KOPT-K1 (cell line): Measurements from ENCODE around the gene LRP11.
"Not testable (repeated sequence)": the region's sequence is repeated elsewhere in the genome, so short reads cannot be mapped to it uniquely, and the experiment has no call there.

ENCODE experiments used
- H3K27ac ChIP-seq: fragments of 200-600 bp; sonication (generic); 2 replicates; pipeline ENCODE4 v1.5.1; 2016; ENCODE audit warnings: antibody characterized with exemption, mild to moderate bottlenecking, low read depth, low read length; ENCODE audit not compliant: poor library complexity, severe bottlenecking
- H3K36me3 ChIP-seq: fragments of 200-600 bp; sonication (generic); 2 replicates; pipeline ENCODE4 v1.5.1; 2017; ENCODE audit warnings: antibody characterized with exemption, mild to moderate bottlenecking, low read length, moderate library complexity; ENCODE audit not compliant: insufficient read depth
- H3K9me3 ChIP-seq: fragments of 200-600 bp; sonication (generic); 2 replicates; pipeline ENCODE4 v1.5.1; 2017; ENCODE audit warnings: antibody characterized with exemption, low read length, mild to moderate bottlenecking; ENCODE audit not compliant: insufficient read depth, poor library complexity, severe bottlenecking

LRP11 gene

GRCh38 chr6:149864578-149865535, 698 bp upstream of the LRP11 start:
- H3K9me3 ChIP-seq, result no peaks in the 10 kb centered on the region
- no peaks in the 10 kb centered on the region for H3K36me3 ChIP-seq
- H3K27ac ChIP-seq, result peak overlapping the region; percentile 52

GRCh38 chr6:149862922-149863697, 1.0 kb downstream of the LRP11 start:
- Histone ChIP-seq H3K27ac (peak overlapping the region; percentile 52), H3K36me3 (no peaks in the 10 kb centered on the region), H3K9me3 (no peaks in the 10 kb centered on the region)

DNA sequence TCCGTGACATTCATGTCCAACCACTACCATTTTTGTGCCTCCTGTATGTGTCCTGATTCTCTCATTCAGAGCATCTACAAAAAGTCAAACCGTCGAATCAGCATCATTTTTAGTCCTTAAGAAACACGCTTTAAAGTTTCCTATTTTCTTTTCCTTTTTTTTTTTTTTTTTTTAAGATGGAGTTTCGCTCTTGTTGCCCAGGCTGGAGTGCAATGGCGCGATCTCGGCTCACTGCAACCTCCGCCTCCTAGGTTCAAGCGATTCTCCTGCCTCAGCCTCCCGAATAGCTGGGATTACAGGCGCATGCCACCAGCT, 1.8 kb downstream of the LRP11 start:
- H3K27ac ChIP-seq, H3K36me3 ChIP-seq, H3K9me3 ChIP-seq: not testable (repeated sequence)

DNA sequence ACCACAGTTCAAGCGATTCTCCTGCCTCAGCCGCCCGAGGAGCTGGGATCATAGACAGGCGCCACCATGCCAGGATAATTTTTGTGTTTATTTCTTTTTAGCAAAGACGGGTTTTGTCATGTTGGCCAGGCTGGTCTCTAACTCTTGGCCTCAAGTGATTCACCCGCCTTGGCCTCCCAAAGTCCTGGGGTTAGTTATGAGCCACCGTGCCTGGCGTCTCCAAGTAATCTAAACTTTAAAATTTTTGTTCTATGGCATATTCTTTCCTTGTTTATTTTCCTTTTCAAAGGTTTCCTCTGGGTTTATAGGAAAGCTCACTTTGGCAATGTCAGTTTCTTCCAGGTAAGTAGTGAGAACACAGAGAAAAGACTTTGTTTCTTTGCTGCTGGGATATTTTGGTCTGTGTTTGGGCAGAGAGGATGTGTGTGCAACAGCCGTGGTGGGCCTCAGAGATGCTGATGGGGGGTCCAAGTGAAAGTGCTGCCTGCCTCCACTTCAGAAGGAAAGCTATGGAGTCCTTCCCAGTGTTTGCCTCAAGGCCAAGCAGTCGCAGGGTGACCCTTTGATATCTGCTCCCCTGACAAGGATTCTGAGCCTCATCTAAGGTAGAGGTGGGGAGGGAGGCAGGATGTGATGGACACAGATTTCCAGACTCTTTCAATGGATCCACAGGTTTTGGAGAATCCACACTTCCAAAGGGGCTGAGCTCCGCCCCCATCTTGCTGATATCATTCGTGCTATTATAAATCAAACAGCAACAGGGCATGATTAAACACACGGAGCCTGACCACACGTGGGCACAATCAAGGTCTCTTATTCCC, 2.3 kb downstream of the LRP11 start:
- no peaks in the 10 kb centered on the region for H3K9me3 ChIP-seq
- H3K27ac ChIP-seq, result no peak overlapping the region

GRCh38 chr6:149860834-149861602, 3.1 kb downstream of the LRP11 start:
- H3K9me3 ChIP-seq, result no peaks in the 10 kb centered on the region
- no peaks in the 10 kb centered on the region for H3K36me3 ChIP-seq
- no peak overlapping the region for H3K27ac ChIP-seq

More for the DNA sequence above, 2.3 kb downstream of the LRP11 start:
- H3K36me3 ChIP-seq, result no peaks in the 10 kb centered on the region

DNA sequence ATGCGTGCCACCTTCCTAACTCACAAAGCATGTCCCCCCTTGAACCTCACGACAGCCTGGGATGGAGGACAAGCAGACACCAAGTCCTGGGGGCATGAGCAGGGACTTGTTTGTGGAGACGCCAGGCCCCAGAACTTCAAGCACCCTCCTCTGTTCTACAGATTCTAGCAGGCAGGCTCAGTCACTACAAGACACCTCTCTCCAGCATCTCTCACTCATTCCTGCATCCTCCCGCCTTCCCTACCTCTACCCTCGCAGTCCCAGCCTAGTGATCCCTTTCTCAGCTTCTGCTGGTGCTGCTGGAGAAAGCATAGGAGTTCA, 3.7 kb downstream of the LRP11 start:
- no peaks in the 10 kb centered on the region for H3K9me3 ChIP-seq
- H3K27ac ChIP-seq, result no peak overlapping the region
- no peaks in the 10 kb centered on the region for H3K36me3 ChIP-seq

GRCh38 chr6:149859938-149860337, 4.2 kb downstream of the LRP11 start:
- H3K36me3 ChIP-seq, result no peaks in the 10 kb centered on the region
- no peak overlapping the region for H3K27ac ChIP-seq
- no peaks in the 10 kb centered on the region for H3K9me3 ChIP-seq

- Histone ChIP-seq H3K36me3 (no peaks in the 10 kb centered on the region), H3K9me3 (no peaks in the 10 kb centered on the region), H3K27ac (no peak overlapping the region)
Observed at GRCh38 chr6:149859368-149859767, 4.8 kb downstream of the LRP11 start.

GRCh38 chr6:149857541-149857940, 6.6 kb downstream of the LRP11 start:
- no peak overlapping the region for H3K27ac ChIP-seq
- H3K9me3 ChIP-seq, result no peaks in the 10 kb centered on the region

GRCh38 chr6:149856256-149856994, 7.7 kb downstream of the LRP11 start:
- Histone ChIP-seq H3K36me3 (no peaks in the 10 kb centered on the region), H3K27ac (no peak overlapping the region)

More at GRCh38 chr6:149857541-149857940, 6.6 kb downstream of the LRP11 start:
- no peaks in the 10 kb centered on the region for H3K36me3 ChIP-seq

GRCh38 chr6:149855741-149856140, 8.4 kb downstream of the LRP11 start:
- no peak overlapping the region for H3K27ac ChIP-seq

More at GRCh38 chr6:149856256-149856994, 7.7 kb downstream of the LRP11 start:
- H3K9me3 ChIP-seq, result no peaks in the 10 kb centered on the region

GRCh38 chr6:149855040-149855654, 9.0 kb downstream of the LRP11 start:
- no peak overlapping the region for H3K27ac ChIP-seq
- H3K36me3 ChIP-seq, result no peaks in the 10 kb centered on the region; the same call in 1 of the 2 replicates
- no peaks in the 10 kb centered on the region for H3K9me3 ChIP-seq

More at GRCh38 chr6:149855741-149856140, 8.4 kb downstream of the LRP11 start:
- Histone ChIP-seq H3K9me3 (no peaks in the 10 kb centered on the region), H3K36me3 (no peaks in the 10 kb centered on the region; the same call in 1 of the 2 replicates)

DNA sequence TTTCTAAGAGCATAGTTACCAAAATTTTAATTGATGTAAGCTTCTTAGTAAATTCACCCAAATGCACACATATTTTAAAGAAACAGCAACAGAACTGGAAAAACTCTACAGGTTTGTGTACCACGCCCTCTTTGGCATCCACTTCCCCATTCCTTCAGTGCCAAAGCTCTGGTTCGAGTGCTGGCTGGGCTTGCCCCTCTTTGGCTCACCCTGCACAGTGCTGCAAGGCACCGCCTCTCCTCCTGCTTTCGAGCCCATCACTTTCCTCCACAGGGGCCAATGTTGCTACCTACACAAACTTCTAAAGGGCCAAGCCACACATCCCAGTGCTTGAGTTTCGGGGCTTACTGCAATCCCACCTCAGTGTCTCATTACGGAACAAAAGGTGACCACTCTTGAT, 9.6 kb downstream of the LRP11 start:
- Histone ChIP-seq H3K36me3 (no peaks in the 10 kb centered on the region; the same call in 1 of the 2 replicates), H3K27ac (no peak overlapping the region), H3K9me3 (no peaks in the 10 kb centered on the region)
